HepG2 (cell line): ENCODE measurements around the gene ASIC3. TPM values are rescaled to one million over a fixed set of nuclear protein-coding genes. Genes with fewer than 3 reads are reported as not detected.

Experiments
- ARHGAP35 ChIP-seq: sonication (generic); formaldehyde crosslinking; IDR thresholded peaks from 2 replicates; pipeline ENCODE4 v1.9.0; 2022; ENCODE audit warnings: mild to moderate bottlenecking, inconsistent platforms, moderate library complexity, missing genetic modification reagents, borderline replicate concordance
- ERF ChIP-seq: IDR thresholded peaks from 2 replicates; pipeline ENCODE4 v1.6.1; 2018; ENCODE audit warnings: missing biosample characterization, missing genetic modification reagents
- EZH2 ChIP-seq: conservative IDR thresholded peaks from 2 replicates; pipeline ENCODE4 v1.6.1; 2012; ENCODE audit warnings: mild to moderate bottlenecking, low read depth, low read length, moderate library complexity
- HDAC6 ChIP-seq: fragments of 200-600 bp; sonication (generic); IDR thresholded peaks from 2 replicates; pipeline ENCODE4 v1.7.0; 2017; ENCODE audit warnings: mild to moderate bottlenecking, antibody characterized with exemption, low read length, low read depth
- HNRNPLL ChIP-seq: fragments of 200-400 bp; formaldehyde crosslinking; IDR thresholded peaks from 2 replicates; pipeline ENCODE4 v1.6.1; 2017; ENCODE audit warnings: mild to moderate bottlenecking, low read depth, low read length; ENCODE audit not compliant: poor library complexity, severe bottlenecking
- KLF13 ChIP-seq: sonication (generic); formaldehyde crosslinking; IDR thresholded peaks from 2 replicates; pipeline ENCODE4 v1.4.0; 2020; ENCODE audit warnings: mild to moderate bottlenecking, missing genetic modification reagents
- MAZ ChIP-seq, 2 experiments: sonication (generic) in 1 of 2; formaldehyde crosslinking in 1 of 2; IDR thresholded peaks; 2 replicates each; pipeline versions ENCODE4 v1.5.0 to v1.6.1; 2012 to 2020; ENCODE audit warnings: low read depth in 2 of 2, mild to moderate bottlenecking in 2 of 2, borderline replicate concordance in 1 of 2, improper control_type of control experiment in 1 of 2, low read length in 1 of 2, missing genetic modification reagents in 1 of 2, moderate library complexity in 1 of 2
- MYNN ChIP-seq: sonication (generic); formaldehyde crosslinking; IDR thresholded peaks from 2 replicates; pipeline ENCODE4 v1.4.0; 2020; ENCODE audit warnings: mild to moderate bottlenecking, low read depth, missing genetic modification reagents
- NFE2 ChIP-seq: sonication (generic); formaldehyde crosslinking; IDR thresholded peaks from 2 replicates; pipeline ENCODE4 v1.4.0; 2020; ENCODE audit warnings: missing genetic modification reagents
- RAD21 ChIP-seq: fragments of 450-650 bp; formaldehyde crosslinking; IDR thresholded peaks from 2 replicates; pipeline ENCODE4 v1.5.0; 2020; ENCODE audit warnings: mild to moderate bottlenecking
- RARA ChIP-seq: IDR thresholded peaks from 2 replicates; pipeline ENCODE4 v1.6.1; 2016; ENCODE audit warnings: missing genetic modification reagents, missing compliant biosample characterization
- RERE ChIP-seq: IDR thresholded peaks from 2 replicates; pipeline ENCODE4 v1.6.1; 2016; ENCODE audit warnings: low read depth, missing genetic modification reagents, missing compliant biosample characterization
- SETDB1 ChIP-seq: sonication (generic); formaldehyde crosslinking; IDR thresholded peaks from 2 replicates; pipeline ENCODE4 v1.5.1; 2020; ENCODE audit warnings: missing genetic modification reagents, mild to moderate bottlenecking, borderline replicate concordance
- SMAD9 ChIP-seq: sonication (generic); formaldehyde crosslinking; IDR thresholded peaks from 2 replicates; pipeline ENCODE4 v1.5.1; 2020; ENCODE audit warnings: mild to moderate bottlenecking, missing genetic modification reagents
- STAT5B ChIP-seq: sonication (generic); formaldehyde crosslinking; IDR thresholded peaks from 2 replicates; pipeline ENCODE4 v1.4.0; 2020; ENCODE audit warnings: missing genetic modification reagents
- ZBTB34 ChIP-seq: sonication (generic); formaldehyde crosslinking; IDR thresholded peaks from 2 replicates; pipeline ENCODE4 v1.8.0; 2022; ENCODE audit warnings: mild to moderate bottlenecking, missing genetic modification reagents
- ZFP41 ChIP-seq: sonication (generic); formaldehyde crosslinking; IDR thresholded peaks from 2 replicates; pipeline ENCODE4 v1.4.0; 2020; ENCODE audit warnings: mild to moderate bottlenecking, missing genetic modification reagents, borderline replicate concordance
- ZNF160 ChIP-seq: sonication (generic); formaldehyde crosslinking; IDR thresholded peaks from 2 replicates; pipeline ENCODE4 v1.8.0; 2022; ENCODE audit warnings: mild to moderate bottlenecking, inconsistent platforms, missing genetic modification reagents
- ZNF235 ChIP-seq: sonication (generic); formaldehyde crosslinking; IDR thresholded peaks from 2 replicates; pipeline ENCODE4 v1.8.1; 2023; ENCODE audit warnings: mild to moderate bottlenecking, missing genetic modification reagents, borderline replicate concordance
- ZNF614 ChIP-seq: IDR thresholded peaks from 2 replicates; pipeline ENCODE4 v1.6.1; 2018; ENCODE audit warnings: missing biosample characterization, missing genetic modification reagents, inconsistent platforms, borderline replicate concordance
- ZNF766 ChIP-seq: sonication (generic); formaldehyde crosslinking; IDR thresholded peaks from 2 replicates; pipeline ENCODE4 v1.5.0; 2020; ENCODE audit warnings: missing genetic modification reagents, borderline replicate concordance
- ZNF841 ChIP-seq: sonication (generic); formaldehyde crosslinking; IDR thresholded peaks from 2 replicates; pipeline ENCODE4 v1.8.1; 2023; ENCODE audit warnings: missing genetic modification reagents, borderline replicate concordance
- ZSCAN20 ChIP-seq: sonication (generic); formaldehyde crosslinking; IDR thresholded peaks from 2 replicates; pipeline ENCODE4 v1.4.0; 2020; ENCODE audit warnings: missing genetic modification reagents, mild to moderate bottlenecking, borderline replicate concordance
- polyA plus RNA-seq, 8 experiments: library from polyadenylated mRNA; depleted of rRNA in 3 of 8; stranded (reverse) in 7 of 8; unstranded in 1 of 8; fragments of >200 nt; fragmentation: Illumina TruSeq in 4 of 8; extraction: Trizol in 4 of 8; gene quantifications; 2 replicates each; pipeline versions ENCODE4 v1.2.1 to v1.2.3, GENCODE V29; 2011 to 2016; ENCODE audit warnings: low read depth in 4 of 8, missing spikeins in 1 of 8, mixed read lengths in 1 of 8; ENCODE audit not compliant: insufficient read depth in 1 of 8
- total RNA-seq, 5 experiments: library from RNA; depleted of rRNA; stranded (reverse); fragments of >200 nt; fragmentation: Illumina TruSeq; extraction: Trizol; gene quantifications; 2 replicates each; pipeline ENCODE4 v1.2.3, GENCODE V29; 2016; ENCODE audit warnings: low read depth in 1 of 5

The ASIC3 gene
- total and polyA plus RNA-seq, 2 of the 13 experiments (the other 11 are each of a cell fraction or from before 2014, with no cell fraction given), result 0.51 TPM; not detected in 1

GRCh38 chr7:151085691-151086620 lies 37.6 kb downstream of the ASIC3 start, which contains the start of gene AGAP3 (continued):
- no peak for TF ChIP-seq SETDB1 (CRISPR knock-in tag)
- no peak for TF ChIP-seq ZFP41
- TF ChIP-seq ZNF766, result no peak
- no peak for TF ChIP-seq RERE
- no peak for TF ChIP-seq ZNF614 (CRISPR knock-in tag)
- TF ChIP-seq SMAD9 (CRISPR knock-in tag), result no peak
- TF ChIP-seq NFE2 (CRISPR knock-in tag), result no peak
- TF ChIP-seq ZNF841 (CRISPR knock-in tag), result no peak
- no peak for TF ChIP-seq ARHGAP35 (CRISPR knock-in tag)
- 0 out of 2 replicates have a peak, but pooled peaks have one; percentile 38 for TF ChIP-seq ZBTB34 (CRISPR knock-in tag)
- TF ChIP-seq RAD21, result no peak
- peak; percentile 35; the same call in 1 of the 2 replicates for TF ChIP-seq RARA (CRISPR knock-in tag)
- no peak for TF ChIP-seq EZH2
- peak; percentile 59 for TF ChIP-seq HNRNPLL
- TF ChIP-seq HDAC6, result no peak
- no peak for TF ChIP-seq ZNF160 (CRISPR knock-in tag)
- peak; percentile 72; the same call in 1 of the 2 replicates for TF ChIP-seq ERF (CRISPR knock-in tag)
- no peak for TF ChIP-seq STAT5B (CRISPR knock-in tag)
- peak; percentile 90; the same call in 1 of the 2 replicates for TF ChIP-seq MYNN
- TF ChIP-seq ZSCAN20, result no peak
- peak; percentile 35; the same call in 1 of the 2 replicates for TF ChIP-seq ZNF235 (CRISPR knock-in tag)
- TF ChIP-seq MAZ (IDR thresholded peaks at IDR 0.05; ENCODE audit: borderline replicate concordance, low read depth, low read length), result peak; percentile 90
- peak; percentile 96 for TF ChIP-seq MAZ (CRISPR knock-in tag; IDR thresholded peaks at IDR 0.05; ENCODE audit: low read depth)
- TF ChIP-seq KLF13, result no peak
